ENCODE results near the gene SH2D4B.

Gene SH2D4B

DNA sequence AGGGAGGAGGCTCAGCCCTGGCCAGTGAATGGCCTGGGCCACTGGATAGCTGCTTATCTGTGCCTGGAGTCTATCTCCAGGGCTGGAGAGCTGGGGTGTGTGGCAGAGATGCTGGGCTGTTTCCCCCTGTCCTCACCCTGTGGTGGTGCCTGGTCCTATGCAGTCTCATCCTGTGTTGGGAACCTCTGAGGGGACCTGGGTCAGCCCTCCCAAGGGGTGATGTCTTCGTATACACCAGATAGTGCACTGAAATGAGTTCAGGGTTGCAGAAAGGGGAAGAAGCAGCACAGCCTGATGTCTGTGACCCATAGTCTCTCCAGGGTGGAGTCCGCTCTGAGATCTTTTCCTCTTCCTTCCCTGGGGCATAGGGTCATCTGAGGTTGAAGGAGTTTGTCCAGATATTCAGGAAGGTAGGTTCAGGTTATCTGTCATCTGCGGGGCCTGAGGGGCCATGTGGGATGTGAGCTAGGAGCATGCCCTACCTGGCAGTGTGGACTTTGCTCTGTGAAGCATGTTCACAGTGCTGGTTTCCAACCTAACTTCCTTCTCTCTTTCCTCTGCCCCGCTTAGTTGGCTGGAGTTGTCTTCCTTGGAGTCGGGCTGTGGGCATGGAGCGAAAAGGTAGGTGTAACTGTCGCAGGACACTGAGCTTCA, 33.4 kb upstream of the SH2D4B start:
- DNase-seq, result no peak

DNA sequence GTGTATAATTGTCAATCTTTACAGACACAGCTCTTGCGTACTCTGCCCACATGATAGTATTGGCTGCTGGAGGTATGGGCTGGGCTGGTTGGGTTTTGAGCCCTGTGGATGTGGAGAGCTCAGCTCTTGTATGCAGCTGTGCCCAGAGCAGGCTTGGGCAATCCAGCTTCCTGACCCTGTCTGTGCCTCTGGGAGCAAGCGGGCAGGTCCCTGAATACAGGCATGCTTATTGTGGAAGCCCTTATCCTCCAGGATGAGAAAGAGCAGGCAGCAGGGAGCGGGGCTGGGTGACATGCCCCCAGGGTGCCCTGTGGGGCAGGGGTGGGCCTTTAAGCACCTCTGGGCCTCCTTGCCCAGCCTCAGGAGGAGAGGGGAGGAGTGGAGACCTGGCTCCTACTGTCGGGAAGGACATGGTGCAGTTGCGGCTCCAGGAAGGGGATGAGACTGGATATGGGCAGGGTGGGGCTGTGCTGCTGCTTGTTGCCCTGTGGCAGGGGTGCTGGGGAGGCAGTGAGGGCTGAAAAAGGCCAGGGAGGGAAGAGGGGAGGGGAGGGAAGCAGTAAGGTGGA, 32.7 kb upstream of the SH2D4B start:
- no peak for DNase-seq

DNA sequence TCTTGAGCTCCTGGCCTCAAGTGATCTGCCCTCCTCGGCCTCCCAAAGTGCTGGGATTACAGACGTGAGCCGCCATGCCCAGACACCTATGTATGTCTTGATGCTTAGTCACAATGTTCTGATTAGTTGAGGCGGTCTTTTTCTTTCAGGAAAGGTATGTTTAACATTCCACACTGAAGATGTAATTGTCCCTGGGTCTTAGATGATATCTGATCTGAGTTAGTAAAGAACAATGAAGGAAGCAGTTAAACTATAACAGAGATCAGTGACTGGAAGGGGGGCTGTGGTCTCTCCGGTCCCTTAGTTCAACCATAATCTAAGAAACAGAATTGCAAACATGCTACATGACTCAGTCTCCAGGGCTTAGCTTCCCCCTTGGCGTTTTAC, 31.5 kb upstream of the SH2D4B start:
- DNase-seq, result peak; percentile 85

DNA sequence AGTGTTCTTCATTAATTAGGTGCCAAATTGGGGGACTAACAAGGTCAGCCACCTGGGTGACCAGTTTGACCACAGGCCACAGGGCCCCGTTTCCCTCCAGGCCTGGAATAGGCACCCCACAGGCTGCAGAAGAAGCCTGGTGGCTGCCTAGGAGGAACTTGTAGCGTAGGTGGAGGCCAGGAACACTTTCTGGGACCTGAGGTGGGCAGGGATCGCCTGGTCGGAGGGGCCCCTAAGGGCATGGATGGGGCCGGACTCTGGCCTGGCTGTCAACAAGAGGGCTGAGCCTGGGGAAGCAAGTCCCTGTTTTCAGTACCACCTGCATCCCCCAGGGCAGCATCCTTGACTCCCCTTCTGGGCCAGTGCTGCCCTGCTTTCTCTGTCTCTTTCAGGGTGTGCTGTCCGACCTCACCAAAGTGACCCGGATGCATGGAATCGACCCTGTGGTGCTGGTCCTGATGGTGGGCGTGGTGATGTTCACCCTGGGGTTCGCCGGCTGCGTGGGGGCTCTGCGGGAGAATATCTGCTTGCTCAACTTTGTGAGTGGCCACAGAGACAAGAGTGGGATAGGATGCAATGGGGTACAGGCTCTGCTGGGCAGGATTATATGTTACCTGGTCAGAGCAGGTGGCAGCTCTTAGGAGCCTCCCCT, 30.7 kb upstream of the SH2D4B start:
- DNase-seq, result no peak

DNA sequence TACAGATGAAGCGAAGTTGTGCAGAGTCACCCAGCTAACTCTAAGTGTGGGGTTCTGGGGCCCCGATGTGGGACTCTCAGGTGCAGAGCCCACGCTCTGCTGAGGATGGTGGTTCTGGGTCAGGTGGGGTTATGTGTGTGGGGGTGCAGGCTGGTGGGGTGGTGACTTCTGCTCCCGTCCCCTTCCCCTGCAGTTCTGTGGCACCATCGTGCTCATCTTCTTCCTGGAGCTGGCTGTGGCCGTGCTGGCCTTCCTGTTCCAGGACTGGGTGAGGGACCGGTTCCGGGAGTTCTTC, 28.6 kb upstream of the SH2D4B start:
- DNase-seq, result no peak

DNA sequence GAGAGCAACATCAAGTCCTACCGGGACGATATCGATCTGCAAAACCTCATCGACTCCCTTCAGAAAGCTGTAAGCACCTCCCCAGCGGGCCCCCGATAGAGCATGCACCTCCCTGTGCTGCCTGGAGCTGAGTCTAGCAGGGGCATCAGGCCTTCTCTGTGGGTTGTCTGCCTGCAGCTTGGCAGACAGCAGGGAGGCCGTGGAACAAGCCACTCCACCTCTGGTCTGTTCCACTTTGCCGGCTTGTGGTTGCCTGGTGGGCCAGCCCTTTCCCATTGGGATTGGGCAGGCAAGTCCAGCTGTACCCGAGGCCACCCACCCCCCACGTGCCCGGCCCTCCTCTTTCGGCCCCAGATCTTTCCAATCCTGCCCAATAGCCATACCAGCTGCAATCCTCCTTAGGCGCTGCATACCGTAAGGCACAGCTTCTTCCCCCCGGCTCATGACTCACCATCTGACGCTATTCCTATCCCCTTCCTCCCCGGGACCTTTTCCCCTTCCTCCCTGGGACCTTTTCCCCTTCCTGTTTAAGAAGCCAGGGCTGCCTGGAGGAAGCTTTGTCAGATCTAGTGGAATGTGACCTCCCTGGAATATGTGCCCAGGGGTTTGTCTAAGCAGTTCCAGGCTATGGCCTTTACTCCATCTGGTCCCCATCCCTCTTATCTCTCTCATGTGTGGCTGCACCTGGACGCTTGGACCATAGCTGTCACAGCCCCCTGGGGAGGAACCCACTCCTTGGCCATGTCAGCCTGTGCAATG, 28.1 kb upstream of the SH2D4B start:
- DNase-seq, result peak; percentile 98

DNA sequence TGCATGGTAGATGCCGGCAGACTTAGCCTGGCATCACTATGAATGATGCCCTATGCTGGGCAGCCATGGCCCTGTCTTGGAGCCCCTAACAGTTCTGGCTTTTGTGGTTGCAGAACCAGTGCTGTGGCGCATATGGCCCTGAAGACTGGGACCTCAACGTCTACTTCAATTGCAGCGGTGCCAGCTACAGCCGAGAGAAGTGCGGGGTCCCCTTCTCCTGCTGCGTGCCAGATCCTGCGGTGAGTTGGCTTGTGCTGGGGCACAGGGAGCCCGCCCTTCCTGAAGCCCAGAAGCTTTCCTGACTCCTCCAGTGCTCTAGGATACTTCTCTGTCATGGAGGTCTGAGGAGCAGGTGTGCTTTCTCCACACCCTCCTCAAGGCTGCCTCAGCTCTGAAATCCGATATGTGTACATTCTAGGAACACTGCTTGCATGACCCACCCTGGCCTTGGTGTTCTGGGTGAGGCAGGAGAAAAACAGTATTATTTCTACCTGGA, 25.6 kb upstream of the SH2D4B start:
- no peak for DNase-seq

DNA sequence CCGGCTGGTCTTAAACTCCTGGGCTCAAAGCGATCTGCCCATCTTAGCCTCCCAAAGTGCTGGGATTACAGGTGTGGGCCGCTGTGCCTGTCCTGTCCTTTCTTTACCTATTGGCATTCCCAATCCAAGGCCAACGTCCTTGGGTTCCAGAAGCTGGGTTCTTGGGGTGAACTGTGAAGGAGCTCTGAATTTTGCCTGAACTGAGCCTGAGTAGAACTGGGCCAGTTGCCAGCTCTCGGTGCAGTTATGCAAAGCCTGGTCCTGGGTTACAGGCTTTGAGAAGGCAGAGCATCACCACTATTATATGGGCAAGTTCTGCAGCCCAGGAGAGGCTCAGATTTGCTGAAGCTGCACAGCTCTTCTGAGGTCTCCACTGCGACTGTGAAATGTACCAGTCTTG, 24.6 kb upstream of the SH2D4B start:
- DNase-seq, result no peak

DNA sequence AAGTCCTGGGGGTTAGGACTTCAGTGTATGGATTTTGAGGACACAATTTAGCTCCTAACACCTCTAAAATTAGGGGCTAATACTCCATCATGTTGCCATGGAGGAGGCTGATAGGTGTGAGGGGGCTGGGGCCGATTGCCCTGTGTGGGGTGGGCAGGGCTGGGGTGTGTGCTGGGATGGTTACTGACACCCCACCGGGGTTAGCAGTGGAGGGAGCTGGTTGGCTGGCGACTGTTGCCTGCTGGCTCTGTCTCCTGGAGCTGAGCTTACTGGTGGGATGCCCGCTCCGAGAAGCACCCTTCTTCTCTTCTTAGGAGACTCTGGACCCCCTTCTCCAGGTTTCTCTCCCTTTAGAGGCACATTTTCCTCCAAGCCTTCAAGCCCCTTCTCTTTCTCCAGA, 22.2 kb upstream of the SH2D4B start:
- no peak for DNase-seq

DNA sequence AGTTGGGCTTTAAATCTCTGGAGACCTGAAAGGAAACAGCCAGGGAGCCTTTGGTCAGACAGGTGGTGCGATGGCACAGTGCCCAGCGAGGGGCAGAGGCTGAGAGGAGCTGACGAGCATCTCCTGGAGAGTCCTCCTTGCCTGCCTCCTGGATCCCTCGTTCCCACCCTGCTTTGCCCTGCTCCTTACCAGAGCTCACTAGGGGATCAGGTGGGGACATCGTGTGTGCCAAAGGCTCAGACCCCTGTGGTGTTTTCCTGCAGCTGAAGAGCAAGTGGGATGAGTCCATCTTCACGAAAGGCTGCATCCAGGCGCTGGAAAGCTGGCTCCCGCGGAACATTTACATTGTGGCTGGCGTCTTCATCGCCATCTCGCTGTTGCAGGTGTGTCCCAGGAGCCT, 21.8 kb upstream of the SH2D4B start:
- no peak for DNase-seq

DNA sequence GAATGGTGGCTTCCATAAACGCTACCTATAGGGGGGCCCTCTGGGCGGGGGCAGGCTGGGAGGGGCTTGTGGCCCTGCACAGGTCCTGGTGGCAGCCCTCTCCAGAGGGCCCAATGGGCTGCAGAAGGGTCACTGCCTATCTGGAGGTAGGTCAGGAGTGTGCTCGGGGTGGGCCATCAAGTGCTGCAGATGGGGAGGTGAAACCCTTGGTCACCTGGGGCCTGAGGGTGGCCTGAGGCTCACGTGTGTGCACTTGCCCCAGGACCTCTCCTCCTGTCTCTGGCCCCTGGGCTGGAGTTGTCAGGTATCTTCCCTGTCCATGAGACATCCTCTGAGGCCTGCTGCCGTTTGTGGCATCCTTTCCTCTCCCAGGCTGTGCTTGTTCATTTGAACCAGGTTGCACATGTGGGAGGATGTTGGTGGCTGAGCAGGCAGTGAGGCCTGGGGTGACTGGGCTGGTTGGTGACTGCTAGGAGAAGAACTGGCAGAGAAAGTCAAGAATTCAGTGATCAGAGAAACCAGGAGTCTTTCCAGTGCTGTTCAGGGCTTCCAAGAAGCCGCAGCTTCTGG, 21.1 kb upstream of the SH2D4B start:
- no peak for DNase-seq

DNA sequence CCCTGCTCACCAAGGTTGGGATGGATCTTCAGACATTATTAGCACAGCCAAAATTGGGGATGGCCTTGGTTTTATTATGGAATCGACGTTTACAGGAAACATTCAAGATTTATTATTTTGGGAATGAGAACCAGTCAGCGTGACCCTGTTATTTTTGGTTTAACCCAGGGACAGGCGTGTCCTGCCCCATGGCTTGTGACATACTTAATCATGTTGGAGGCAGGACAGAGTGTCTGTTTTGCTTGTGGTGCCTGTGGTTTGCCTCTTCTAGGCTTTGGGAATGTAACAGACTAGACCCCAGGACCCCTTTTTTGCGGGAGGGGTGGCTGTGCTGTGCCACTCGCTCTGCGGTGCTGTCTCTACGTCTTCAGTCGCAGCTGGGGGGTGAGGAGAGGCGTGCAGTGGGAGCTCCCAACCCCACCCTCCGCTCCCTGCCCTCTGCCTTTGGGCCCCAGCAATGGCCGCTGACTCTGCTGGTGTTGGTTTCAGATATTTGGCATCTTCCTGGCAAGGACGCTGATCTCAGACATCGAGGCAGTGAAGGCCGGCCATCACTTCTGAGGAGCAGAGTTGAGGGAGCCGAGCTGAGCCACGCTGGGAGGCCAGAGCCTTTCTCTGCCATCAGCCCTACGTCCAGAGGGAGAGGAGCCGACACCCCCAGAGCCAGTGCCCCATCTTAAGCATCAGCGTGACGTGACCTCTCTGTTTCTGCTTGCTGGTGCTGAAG, 20.1 kb upstream of the SH2D4B start:
- no peak for DNase-seq

DNA sequence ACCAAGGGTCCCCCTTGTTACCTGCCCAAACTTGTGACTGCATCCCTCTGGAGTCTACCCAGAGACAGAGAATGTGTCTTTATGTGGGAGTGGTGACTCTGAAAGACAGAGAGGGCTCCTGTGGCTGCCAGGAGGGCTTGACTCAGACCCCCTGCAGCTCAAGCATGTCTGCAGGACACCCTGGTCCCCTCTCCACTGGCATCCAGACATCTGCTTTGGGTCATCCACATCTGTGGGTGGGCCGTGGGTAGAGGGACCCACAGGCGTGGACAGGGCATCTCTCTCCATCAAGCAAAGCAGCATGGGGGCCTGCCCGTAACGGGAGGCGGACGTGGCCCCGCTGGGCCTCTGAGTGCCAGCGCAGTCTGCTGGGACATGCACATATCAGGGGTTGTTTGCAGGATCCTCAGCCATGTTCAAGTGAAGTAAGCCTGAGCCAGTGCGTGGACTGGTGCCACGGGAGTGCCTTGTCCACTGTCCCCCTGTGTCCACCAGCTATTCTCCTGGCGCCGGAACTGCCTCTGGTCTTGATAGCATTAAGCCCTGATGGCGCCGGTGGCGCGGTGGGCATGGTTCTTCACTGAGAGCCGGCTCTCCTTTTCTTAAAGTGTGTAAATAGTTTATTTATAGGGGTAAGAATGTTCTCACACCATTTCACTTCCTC, 19.4 kb upstream of the SH2D4B start:
- no peak for DNase-seq

DNA sequence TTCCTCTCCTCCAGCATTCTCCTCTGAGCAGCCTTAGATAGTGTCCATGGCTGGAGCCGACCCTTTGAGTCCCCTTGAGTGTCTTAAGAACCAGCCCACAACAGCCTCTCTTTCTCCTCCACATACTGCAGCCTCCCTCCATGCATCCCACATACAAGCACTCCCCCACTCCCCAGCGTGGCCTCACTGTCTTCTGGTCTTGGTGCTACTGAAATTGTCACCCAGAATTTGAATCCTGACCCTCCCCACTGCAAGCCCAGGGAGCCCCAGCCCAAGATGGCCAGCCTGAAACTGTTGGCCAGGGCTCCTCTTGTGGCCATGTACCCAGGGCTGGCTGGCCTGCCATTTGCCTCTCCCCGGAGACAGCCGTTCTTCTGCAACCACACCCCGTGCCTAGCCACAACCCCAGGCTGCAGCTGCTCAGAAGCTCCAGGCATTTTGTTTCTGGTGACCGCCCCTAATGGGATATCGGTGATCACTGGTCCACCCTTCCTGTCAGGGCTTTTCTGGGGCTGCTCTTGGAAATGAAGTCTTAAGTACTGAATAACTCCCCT, 18.8 kb upstream of the SH2D4B start:
- no peak for DNase-seq

DNA sequence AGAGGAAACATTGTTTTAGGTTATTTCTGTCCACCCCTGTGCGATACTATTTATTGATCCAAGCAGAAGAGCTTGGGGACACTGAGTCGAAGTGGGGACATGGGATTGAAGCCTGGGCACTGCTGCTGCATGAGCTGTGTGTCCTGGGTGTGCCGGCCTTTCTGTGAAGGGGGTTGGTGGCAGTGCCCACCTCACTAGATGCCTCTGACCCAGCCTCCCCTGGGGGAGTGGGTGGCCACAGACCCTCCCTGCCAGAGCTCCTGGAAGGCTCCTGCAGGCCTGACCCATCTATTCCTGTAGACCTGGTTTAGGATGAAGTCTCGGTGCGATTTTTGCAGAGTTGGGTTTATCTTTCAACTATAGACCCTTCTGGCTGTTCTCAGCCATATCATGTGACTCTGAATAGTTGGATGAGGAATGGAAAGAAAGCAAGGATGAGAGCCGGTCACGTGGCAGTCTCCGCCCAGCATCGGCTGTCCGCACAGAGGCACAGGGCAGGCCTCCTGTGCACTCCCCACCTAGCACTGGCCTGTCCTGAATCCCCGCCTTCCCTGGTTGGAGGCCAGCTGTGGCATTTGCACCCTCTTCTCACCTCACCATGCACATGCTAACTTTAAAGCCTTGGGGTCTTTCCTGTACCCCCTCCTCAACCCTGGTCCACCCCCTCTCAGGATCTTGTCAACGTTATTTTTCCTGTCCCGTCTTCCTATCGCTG, 17.6 kb upstream of the SH2D4B start:
- DNase-seq, result no peak

DNA sequence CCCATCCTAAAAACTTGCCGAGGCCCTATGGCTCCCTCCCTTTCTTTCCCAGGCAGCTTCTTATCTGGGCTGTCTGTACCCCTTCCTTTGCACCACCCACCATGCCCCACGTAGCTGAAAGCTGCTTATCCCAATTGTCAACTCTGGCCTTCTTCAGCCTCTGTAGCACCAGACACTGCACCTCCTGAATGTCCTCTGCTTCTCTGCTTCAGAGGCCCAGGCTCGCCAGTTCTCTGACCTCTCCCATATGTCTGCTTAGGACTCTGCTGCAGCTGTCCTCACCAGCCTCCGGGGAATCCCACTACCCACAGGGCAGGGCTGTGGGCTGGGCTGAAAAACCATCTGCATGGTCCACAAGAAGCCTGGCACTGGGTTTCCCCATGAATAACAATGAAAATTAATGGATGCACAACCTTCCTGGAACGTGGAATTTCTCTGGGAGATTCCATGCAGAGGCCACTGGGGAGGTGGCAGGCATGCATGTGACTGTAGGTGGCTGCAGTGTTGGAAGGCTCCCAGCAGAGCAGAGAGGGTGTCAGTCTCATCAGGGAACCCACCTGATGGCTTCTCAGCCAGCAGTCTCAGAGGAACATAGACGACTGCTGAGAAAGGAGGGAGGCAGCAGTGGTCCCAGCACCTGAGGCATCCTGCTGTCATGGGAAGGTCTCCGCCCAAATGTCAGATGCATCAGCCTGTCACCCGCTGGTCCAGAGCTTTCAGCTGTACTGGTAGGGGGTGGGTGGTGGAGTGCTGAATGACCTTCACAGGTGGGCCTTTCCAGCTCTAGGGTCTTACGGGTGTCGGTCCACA, 16.8 kb upstream of the SH2D4B start:
- DNase-seq, result no peak

DNA sequence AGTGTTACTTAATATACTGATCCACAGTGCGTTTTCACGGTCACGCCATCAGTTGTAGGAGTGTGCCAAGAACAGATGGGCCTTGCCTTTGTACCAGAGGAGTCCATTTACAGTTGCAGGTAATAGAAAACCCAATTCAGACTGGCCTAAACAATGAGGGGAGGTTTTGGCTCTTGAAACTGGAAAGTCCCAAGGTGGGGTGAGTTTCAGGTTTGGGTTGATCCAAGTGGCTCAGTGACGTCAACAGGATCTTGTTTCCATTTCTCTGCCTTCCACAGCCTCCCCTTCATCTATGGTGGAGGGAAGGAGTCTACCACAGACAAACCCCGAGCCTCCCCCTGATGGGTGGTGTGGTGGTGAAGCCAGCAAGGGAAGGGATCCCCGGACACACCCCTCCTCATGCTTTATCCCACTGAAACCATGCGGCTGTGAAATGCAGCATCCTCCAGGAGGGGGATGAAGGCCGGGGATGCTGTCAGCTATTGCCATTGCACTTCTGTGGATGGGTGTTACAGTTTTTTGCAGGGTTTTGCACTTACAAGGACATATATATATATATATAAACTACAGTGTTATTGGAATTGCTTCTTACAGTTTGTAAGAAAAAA, 14.8 kb upstream of the SH2D4B start:
- no peak for DNase-seq

DNA sequence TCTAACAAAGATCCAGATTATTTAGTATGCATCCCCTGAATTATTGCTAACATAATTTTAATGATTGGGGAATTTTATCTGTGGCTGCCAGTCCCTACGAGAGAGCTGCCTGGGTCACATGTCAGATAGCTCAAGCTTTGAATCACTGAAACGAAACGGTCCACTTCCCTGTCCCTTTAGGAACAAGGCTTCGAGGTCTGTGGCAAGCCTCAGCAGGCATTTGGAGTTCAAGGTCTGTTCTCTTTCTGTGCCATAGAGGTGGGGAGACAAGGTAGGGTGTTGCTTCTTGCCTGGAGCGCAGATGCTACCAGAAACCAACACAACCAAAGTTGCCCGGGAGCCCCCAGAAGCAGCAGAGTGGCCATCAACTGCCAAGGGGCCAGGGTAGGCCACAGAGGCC, 13.9 kb upstream of the SH2D4B start:
- DNase-seq, result no peak

DNA sequence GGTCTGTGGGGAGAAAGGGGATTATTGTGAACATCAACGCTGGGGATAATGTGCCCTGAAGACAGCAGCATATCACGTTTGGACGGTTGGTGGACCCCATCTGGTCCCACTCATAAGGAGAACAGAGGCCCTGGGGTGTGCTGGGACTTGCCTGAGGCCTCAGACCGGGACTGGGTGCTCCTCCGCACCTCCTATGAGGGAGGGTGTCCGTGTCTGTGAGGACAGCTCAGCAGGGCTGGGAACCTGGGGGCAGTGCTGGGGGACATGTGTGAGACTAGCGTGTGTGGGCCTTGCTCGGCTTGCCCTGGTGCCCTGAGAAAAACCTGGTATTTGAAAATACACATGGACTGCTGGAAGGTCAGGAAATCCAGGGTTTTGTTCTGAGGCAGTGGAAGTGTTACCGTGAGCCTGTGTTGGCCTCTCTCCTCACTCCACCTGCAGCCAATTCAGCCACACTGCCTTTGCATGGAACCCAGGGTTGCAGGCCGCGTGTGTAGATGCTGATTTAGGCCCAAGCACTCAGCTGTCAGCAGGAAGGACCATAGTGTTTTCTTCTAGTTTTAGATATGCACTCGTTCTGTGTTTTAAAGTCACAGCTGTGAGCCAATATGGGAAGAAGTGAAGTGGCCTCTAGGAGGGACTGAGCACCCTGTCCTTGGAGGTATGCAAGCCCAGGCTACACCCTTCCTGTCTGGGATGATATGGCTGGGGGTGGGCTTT, 13.4 kb upstream of the SH2D4B start:
- DNase-seq, result no peak

Measured in EL (cell line).